HG03139 (cell line): ENCODE results near the gene C17orf50.

Experiments used
- ATAC-seq: cut with Tn5 transposase; IDR thresholded peaks from one replicate; pipeline ENCODE4 v1.9.1; 2021; ENCODE audit not compliant: unreplicated experiment

Gene C17orf50

DNA sequence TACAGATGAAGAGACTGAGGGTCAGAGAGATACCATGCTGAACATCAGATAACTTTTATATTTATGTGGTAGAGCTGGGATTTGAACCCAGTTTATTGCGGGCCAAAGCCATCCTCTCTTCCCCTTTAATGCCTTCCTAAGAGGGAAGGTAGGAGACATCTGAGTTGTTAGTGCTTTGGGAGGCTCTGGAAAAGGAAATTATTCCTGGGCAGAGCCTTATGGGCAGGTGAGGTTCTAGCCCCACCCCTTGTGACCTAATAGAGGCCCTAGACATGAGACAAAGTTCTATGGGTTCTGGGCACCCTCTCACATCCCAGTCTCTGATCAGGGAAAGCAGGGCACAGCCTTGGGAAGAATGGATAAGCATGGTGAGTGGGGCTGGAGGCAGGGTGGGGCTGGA, at the start of gene C17orf50:
TSS of gene C17orf50 (plus strand) at position 301 of the 400 bp plus-strand sequence. CDS start at position 356, 55 bp downstream.
- ATAC-seq = no peak

DNA sequence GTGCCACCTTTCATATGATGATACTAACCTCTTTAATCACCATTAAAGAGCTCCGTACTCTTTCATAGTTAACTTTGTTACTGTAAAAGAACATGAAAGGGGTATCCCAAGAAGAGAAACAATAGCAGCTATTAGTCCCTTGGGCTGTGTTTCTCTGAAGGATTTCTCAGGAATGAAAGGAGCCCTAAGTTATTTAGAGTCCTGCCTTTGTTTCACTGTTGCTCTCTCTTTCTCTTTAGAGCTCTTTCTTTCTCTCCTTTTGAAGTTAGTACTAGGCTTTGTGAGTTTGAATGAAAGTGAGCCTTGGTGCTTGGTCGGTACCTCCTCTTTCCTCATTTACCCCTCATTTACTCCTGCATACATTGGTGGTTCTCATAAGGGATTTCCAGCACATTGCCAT, 49.7 kb upstream of the C17orf50 start:
- ATAC-seq = no peak

DNA sequence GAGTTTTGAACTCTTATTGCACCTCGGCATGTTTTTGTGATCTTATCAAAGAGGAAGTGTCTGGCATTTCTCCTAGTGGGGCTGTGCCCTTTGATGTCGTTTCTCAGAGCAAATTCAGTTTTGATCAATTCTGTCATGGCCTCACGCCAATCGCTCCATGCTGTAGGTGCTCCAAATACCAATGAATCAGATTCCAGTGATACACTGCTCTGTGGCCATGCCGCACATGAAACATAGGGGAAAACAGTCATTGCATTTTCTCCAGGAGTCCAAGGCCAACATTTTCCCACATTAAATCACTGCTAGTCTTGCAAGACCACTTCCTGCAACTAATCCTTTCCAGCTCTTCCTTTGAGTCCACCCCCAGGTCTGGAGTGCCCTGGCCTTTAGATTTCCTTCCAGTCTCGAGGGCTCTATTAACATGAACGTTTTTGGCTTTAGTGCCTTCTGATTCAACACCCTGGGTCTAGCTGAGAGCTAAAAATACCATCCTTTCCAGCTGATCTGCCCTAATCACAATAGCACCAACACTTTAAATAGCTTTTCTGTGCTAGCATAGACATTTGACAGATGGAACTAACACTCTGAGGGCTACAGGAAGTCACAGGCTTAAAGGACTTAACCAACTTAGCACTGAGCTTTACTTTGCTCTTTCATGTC, 47.5 kb upstream of the C17orf50 start:
- ATAC-seq = no peak

DNA sequence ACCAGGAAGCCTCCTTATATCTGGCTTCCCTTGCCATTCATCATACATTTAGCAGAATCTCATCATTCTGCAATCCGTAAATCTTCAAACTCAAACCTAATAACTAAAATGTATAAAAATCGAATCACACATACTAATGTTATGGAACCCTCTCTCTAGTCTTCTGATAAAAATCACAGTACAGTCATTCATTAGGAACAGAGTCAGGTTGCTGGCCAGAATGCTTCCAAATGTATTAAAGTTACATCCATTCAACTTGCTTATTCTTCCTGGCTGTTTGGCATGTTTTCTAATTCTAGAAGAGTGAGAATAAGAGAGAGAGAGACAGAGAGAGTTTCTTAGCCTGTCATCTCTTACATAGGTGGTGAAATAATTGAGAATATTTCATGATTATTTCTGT, 45.7 kb upstream of the C17orf50 start:
- ATAC-seq = no peak

DNA sequence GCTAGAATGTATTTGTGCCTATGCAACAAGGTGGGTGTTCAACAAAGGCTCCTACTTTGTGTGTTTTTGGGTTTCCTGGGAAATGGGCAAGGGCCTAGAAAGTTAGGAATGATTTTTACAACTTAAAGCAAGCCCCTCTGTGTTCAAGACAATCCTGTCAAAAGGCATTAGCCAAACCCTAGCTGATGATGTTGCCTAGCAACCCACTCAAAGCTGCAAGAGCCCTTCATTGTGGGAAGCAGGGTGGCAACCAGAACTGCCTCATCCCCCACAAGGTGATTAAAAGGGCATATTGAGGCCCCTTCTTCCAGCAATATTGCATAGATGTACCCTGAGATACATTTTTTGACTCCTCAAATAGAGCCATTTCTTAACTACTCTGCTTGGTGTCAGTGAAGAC, 45.3 kb upstream of the C17orf50 start:
- no peak for ATAC-seq

DNA sequence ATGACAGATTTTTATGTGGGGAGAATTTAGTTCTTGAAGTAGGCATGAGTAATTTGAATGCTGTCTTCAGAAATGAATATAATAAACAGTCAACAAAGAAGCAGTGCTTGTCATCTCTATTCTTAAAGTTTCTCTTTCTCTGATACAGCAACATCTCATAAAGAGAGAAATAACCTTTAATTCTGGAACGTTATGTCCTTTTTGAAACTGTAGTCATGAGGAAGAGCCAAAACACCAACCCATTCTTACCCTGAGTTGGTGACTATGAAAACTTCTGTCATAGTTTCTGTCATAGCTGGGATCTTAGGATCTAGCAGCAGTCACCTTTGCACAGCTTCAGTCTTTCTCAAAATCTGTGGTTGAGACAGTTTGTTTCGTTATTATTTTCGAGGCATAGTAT, 44.5 kb upstream of the C17orf50 start:
- no peak for ATAC-seq

DNA sequence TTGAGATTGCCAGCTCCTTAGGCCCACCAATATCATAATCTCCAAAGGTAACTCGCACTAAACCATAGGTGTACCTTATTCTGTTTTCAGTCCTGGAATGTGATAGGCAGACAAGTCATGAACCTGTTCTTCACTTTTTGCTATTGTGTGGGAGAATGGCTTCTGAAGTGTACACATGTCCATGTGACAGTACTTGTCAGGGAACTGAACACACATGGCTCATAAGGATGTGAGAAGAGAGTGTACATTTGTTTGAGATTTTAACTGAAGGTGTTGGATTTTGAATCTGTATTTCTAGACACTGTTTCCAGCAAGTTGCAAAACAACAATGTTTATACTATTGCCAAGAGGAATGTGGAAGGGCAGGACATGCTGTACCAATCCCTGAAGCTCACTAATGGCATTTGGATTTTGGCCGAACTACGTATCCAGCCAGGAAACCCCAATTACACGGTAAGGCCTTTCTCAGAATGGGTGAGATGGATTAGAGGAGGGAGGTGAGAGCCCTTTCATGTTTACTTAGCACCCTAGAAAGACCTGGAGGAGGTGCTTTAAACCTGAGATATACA, 43.7 kb upstream of the C17orf50 start:
- ATAC-seq = no peak

DNA sequence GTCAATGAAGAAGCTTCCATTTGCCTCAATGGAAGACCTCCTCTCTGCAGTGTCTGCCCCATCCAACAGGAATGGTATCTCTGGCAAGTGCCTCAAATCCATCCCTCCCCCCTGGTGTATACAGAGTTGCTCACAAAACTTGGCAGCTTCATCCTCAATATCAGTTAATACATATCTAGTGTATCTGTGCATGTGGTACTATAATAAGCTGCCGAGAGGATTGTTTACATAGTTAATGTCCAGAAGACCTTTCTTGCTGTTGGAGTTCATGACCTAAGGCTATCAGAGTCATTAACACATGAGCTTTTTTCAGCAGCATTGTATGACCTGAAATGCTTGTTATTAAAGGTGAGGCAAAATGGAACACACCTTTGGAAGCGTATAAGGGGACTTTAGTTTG, 43.2 kb upstream of the C17orf50 start:
- no peak for ATAC-seq

DNA sequence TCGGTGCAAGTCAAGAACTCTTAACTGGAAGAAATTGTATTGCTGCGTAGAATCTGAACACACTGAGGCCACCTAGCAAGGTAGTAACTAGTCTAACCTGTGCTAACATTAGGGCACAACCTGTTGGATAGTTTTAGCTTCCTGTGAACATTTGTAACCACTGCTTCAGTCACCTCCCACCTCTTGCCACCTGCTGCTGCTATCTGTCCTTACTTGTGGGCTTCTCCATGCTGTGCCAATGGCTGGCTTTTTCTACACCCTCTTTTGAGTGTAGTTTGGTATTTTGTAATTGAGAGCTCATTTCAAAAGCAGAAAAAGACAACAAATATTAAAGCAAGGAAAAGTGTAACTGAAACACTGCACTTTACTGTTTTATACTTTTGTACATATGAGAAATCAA, 37.0 kb upstream of the C17orf50 start:
- no peak for ATAC-seq

DNA sequence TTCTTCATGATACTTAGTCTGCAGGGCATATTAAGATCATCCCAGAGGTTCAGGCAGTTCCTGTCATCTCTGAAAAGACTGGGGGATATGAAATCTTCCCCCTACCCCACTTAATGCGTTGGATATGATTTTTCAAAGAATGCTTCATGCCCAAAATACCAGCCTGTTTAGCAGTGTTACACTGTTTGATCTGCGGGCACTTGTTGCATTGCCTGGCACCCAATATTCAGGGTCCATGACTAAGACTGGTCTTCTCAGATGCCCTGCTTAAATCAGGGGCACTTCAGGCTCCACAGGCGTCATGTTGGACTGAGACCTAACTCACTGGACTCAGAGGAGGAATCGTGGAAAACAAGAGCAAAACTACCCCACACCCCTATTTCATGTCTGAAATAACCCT, 35.6 kb upstream of the C17orf50 start:
- no peak for ATAC-seq

DNA sequence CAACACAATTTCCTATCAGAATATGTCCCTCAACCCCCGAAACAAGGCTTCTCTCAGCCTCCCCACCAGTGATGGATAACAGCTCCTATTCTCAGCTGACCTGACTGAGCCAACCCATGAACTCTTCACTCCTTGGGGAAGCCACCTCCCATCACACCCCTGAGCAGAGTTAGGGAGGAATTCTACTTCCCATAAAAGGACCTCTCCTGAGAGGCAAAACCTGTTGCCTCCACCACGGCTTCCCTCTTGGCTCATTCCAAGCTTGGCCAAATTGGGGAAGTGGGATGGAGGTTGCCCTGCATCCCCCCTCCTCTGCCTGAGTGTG, 34.9 kb upstream of the C17orf50 start:
- ATAC-seq = no peak

DNA sequence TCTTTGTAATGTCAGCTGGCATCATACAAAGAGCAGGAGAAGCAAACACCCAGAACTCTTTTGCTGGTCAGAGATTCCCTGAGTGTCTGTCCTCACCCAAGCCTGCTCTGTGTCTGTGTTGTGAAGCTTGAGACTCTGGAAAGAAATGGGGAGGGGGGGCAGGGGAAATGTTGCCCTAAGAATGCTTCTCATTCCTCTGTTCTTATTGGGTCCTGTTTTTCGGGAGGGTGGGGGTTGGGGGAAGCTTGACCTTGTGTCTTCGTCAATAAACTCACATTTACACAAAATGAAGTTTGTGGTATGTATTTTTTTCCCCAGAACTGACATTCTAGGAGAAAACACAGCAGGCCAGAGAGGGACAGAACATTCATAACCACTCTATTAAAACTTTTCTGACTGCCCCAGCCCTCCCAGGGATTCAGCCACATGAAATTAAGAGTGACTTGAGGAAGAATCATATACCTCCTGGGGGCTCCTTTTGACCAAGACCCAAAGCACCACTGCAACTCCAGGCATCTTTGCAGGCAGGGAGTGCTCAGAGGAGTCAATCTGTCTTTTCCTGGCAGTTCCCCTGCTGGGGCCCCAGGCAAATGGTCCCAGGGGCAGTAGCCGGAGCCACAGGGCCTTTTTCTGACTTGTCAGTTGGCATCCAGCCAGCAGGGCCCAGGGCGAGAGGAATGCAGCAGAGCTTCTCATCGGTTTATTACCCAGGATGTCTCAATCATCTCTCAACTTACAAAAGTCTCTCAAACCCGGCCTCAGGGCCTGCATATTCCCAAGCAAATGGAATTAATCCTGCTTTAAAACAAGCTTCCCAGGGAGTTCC, 34.3 kb upstream of the C17orf50 start:
- no peak for ATAC-seq

DNA sequence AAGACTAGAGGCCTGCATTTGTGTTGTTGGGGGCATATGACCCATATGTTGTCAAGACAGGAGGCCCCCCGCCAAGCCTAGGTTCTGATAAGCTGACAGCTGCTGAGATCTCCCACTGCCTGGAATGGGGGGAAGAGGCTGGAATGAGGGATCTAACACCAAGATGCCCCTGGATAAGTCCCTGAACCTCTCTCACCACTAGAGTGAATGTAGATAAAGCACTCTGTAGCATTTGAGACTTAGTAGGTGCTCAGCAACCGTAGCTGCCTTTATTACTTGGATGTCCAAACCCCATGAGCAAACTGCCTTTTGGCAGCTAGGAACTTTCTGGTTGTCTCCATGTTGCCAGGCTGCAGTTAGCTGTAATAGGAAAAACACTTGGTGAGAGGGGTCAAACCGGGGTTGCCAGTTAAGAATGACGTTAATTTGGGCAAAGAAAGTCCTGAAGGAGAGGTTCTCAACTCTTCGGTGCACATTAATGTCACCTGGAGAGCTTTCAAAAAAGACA, 33.7 kb upstream of the C17orf50 start:
- ATAC-seq = no peak

DNA sequence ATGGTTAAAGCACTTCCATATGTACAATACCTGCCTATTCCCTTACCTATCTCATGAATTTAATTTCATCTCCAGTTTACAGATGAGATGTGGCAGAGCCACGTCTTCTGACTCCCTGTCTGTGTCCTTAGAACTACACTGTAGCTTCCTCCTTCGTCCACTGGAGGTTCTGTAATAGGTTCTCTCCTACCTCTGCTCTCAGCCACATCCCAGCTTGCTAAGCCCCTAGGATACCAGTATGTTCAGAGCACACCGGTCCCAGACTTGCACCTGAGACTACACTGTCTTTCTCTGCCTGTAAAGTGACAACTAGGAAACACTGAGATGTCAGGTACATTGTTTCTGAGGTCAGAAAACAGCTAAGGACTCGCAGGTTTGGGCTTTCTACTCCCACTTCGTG, 33.1 kb upstream of the C17orf50 start:
- ATAC-seq = no peak

DNA sequence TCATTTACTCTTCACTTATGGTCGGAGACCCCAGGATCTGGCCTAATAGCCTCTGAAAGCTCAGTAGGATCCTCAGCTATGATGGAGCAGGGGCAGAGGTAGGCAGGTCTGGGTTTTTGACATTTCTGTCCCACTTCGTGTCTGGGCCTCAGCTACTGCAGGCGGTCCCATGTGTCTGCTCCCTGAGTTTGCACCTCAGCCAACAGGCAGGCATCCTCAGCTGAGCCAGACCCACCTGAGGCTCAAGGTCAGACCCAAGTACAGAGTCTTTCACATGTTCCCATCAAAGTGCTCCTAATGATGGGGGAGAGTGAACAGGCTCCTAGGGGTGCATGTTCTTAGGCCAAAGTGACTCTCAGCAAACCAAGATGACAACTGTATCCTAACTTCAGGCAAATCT, 32.1 kb upstream of the C17orf50 start:
- ATAC-seq = no peak

DNA sequence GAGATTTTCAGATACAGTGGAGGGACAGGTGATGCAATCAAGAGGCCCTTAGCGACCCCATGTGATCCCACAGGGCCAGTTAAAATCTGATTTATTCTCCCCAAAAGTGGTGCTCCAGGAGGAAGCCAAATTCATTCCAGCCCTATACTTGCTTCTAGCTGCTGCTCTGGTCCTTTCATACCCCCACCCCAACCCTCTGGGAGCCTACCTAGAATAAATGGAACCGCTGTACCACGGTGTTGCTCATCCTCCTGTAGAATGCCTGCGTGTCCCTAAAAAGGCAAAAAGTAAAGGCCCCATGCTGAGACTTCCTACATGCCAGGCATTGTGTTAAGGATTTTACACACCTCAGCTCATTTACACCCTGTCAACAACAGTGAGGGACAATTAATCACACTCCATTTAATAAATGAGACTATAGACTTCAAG, 31.3 kb upstream of the C17orf50 start:
- no peak for ATAC-seq

DNA sequence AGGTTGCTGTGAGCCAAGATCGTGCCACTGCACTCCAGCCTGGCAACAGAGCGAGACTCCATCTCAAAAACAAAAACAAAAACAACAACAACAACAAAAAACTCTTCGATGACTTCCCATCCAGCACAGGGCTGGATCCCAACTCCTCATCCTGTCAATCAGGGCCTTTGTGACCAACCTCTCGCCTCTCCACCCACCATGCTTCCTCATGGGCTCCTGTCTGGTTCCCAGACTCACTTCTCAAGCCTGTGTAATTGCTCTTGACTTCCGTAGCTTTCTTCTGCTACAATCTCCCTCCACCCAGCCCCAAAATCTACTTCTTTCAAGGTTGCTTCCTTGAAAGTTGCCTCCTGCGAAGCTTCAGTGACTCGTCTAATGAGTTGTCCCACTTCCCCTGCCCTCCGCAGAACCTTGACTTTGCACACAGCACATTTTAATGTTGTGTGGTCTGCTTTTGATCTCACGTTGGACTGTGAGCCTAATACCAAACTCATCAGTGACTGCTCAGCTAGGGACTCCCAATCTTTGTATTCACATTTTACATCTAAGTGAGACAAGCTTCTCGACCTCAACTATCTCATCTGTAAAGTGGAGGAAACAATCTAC, 30.2 kb upstream of the C17orf50 start:
- ATAC-seq = no peak

DNA sequence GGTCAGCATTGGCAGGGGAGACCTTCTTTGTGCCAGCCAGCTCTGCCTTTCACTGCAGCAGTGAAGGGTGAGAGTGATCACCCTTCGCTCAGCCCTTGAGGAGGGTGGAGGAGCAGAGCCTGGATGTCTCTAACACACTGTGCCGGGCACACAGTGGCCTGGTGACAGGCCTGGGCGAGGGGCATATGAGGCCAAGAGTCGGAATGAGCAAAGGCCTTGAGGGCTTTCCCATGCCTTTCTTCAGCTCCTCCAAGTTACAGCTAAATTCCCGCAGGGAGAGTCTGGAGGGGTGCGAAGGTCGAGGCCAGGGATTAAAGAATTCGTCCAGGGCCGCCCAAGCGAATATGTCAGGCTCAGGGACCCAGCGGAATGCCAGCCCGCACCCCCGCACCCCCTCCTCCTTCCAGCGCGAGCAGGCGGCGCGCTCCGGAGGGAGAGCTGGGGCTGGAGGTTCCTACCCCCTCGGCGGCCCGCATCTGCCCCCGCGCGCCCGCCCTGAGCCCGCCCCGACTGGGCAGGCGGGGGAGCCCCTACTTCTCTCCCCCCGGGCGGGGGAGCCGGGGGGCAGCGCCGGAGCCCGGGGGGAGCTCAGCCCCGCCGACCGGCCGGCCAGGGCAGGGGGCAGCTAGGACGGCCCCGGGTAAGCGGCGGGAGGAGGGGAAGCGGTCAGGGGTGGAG, 29.3 kb upstream of the C17orf50 start, which contains the start of gene RASL10B:
TSS of gene RASL10B (plus strand) at position 401 of the 678 bp plus-strand sequence. CDS start 3,546 bp downstream, outside the sequence.
- no peak for ATAC-seq

DNA sequence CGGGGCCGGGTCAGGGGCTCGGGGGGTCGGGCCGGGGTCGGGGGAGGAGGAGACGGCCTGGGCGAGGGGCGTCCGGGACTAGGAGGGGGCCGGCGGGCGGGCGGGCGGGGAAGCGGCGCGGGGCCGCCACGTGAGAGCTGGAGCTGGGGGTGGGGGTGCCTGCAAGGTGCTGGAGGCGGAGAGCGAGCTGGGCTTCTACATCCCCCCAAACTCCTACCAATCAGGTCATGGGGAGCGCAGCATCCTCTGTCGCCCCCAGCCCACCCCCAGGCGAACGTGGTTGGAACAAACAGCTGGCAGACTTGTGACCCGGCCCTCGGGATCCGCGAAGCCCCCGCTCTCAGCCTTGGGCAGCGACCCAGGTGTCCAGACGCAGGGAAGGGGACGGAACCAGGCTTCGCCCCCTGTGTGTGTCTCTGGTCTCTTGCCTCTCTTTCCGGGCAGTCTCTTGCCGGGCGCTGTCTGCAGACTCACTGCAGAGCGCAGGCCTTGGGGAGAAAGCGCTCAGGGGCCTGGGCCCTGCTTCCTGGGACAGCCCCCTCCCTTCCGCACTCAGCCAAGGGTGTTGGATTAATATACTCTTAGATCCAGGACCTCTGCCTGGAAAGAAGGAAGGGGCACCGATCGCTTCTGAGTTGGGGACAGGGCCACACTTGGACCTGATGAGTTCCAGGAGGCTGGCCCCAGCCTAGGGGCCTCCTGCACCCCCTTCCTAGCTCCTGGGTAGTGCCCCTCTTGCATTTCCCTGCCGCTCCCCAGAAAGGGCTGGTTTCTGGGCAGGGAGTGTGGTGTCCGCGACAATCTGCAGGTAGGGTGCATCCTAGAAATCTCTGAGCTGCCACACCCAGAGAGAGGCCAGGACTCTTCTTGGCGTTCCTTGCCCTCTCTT, 28.5 kb upstream of the C17orf50 start:
- ATAC-seq = no peak

DNA sequence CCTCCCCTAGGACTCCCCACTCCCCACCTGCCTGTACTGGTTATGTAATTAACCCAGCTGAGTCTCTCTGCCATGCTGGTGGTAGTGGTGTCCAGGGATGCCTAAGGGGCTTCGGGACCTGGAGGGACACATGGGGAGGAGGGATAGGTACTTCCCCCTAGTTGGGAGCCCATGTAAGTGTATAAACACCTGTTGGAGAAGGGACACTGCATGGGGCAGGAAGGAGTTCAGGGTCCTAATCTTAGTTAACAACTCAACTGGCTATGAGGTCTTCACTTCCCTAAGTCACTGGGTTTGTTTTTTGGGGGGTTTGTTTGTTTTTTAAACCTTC, 27.9 kb upstream of the C17orf50 start:
- no peak for ATAC-seq
